ENCODE results near the gene ANTXRL.

GRCh38 chr10:46250481-46250880 is 36.3 kb upstream of the ANTXRL start:
- TF ChIP-seq USF2 (IDR thresholded peaks at IDR 0.05): no peak
- no peak for TF ChIP-seq SREBF2 (IDR thresholded peaks at IDR 0.05)
- TF ChIP-seq EP300 (IDR thresholded peaks at IDR 0.05): no peak
- TF ChIP-seq CHD2 (IDR thresholded peaks at IDR 0.05; ENCODE audit: low read length, partially characterized antibody): no peak
- no peak for TF ChIP-seq POLR2A (IDR thresholded peaks at IDR 0.05; ENCODE audit: low read length)
- TF ChIP-seq CTCF (IDR thresholded peaks at IDR 0.05): no peak
- no peak for TF ChIP-seq ZFP36 (IDR thresholded peaks at IDR 0.05; ENCODE audit: borderline replicate concordance, partially characterized antibody)
